ENCODE data around the gene AQP11.

GRCh38 chr11:77589521-77590193 lies at the start of gene AQP11:
- no peak for TF ChIP-seq POLR2A (IDR thresholded peaks at IDR 0.05; ENCODE audit: extremely low read depth, insufficient read length)
- no peak for TF ChIP-seq CTCF (IDR thresholded peaks at IDR 0.05; ENCODE audit: low read depth, low read length)
